ENCODE results near the gene DNM1L.

- no peak for TF ChIP-seq EZH2 (IDR thresholded peaks at IDR 0.05; ENCODE audit: borderline replicate concordance, low read depth, low read length, severe bottlenecking)
- no peak for TF ChIP-seq CTCF (IDR thresholded peaks at IDR 0.05; ENCODE audit: borderline replicate concordance, extremely low read depth, low read length, poor library complexity, severe bottlenecking)
Measured at GRCh38 chr12:32757157-32757556, 78.1 kb downstream of the DNM1L start.

All from DND-41 (cell line).